NT2/D1 (cell line): ENCODE results near the gene ALPK3.

Source experiments
- SUZ12 ChIP-seq: IDR thresholded peaks from 2 replicates; pipeline ENCODE4 v1.6.1; 2011; ENCODE audit not compliant: insufficient read length, insufficient read depth; ENCODE audit errors: extremely low read depth
- YY1 ChIP-seq: IDR thresholded peaks from 2 replicates; pipeline ENCODE4 v1.6.1; 2011; ENCODE audit not compliant: insufficient read length, insufficient read depth
- ZNF274 ChIP-seq: IDR thresholded peaks from 2 replicates; pipeline ENCODE4 v1.6.1; 2011; ENCODE audit warnings: mild to moderate bottlenecking, low read depth, low read length

DNA sequence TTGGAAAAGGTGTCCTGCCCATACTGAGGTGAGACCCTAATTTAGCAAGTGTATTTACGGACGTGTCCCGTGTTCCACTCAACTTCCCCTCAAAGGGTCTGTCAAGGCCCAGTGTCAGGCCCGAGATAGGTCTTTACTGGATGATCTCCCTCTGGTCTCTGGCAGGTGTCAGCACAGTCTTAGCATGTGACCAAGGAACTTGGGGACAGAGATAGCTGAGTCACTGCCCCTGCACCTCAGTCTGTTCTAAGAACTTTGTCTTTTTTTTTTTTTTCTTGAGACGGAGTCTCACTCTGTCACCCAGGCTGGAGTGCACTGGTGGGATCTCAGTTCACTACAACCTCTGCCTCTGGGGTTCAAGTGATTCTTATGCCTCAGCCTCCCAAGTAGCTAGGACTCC lies 32.1 kb upstream of the ALPK3 start:
- TF ChIP-seq YY1: no peak
- TF ChIP-seq SUZ12: no peak
- TF ChIP-seq ZNF274: no peak
